IMR-90 (cell line): ENCODE results near the gene RPS6KL1. TPM values are rescaled to one million over a fixed set of nuclear protein-coding genes. Genes with fewer than 3 reads are reported as not detected.

Experiments used
- ATAC-seq: fragments of 200-7000 bp; cut with Tn5 transposase; 2 replicates; pipeline ENCODE4 v1.9.1; 2020; ENCODE audit warnings: low read depth, mild to moderate bottlenecking, moderate library complexity
- BruUV-seq: library from RNA; stranded (reverse); fragments of 400-500 nt; replicated peaks from 2 replicates; lab custom pipeline; 2021; lab: Mats Ljungman, UMichigan
- CTCF ChIA-PET: fragments of 300-600 bp; formaldehyde crosslinking; extraction: SDS; loops from one replicate; lab custom pipeline; 2021; ENCODE audit warnings: antibody characterized with exemption; lab: Yijun Ruan, JAX
- POLR2A ChIA-PET: fragments of 300-600 bp; sonication (Branson Sonifier 250); formaldehyde crosslinking; loops from one replicate; lab custom pipeline; 2022; ENCODE audit warnings: antibody characterized with exemption; ENCODE audit not compliant: unreplicated experiment; lab: Charles Lee
- DNase-seq: peaks from one replicate; pipeline ENCODE4 v3.0.0; 2013
- H2AFZ ChIP-seq: replicated peaks from 2 replicates; pipeline ENCODE3; 2013; ENCODE audit warnings: low read length, mild to moderate bottlenecking; ENCODE audit not compliant: poor library complexity
- H2AK5ac ChIP-seq: 2 replicates; pipeline ENCODE4 v1.6.1; 2013; ENCODE audit warnings: low read depth, low read length, inconsistent platforms
- H2AK9ac ChIP-seq: replicated peaks from 2 replicates; pipeline ENCODE3; 2013; ENCODE audit warnings: mild to moderate bottlenecking, low read depth, low read length, moderate library complexity; ENCODE audit not compliant: poor library complexity
- H2BK120ac ChIP-seq: 2 replicates; pipeline ENCODE4 v1.6.1; 2013; ENCODE audit warnings: low read depth, low read length, inconsistent platforms
- H2BK15ac ChIP-seq: 3 replicates; pipeline ENCODE4 v1.6.1; 2013; ENCODE audit warnings: low read depth, low read length, inconsistent platforms
- H2BK20ac ChIP-seq: 2 replicates; pipeline ENCODE4 v1.6.1; 2013; ENCODE audit warnings: low read depth, mild to moderate bottlenecking, inconsistent platforms, low read length, moderate library complexity
- H2BK5ac ChIP-seq: 2 replicates; pipeline ENCODE4 v1.6.1; 2013; ENCODE audit warnings: mild to moderate bottlenecking, low read depth, low read length, inconsistent platforms; ENCODE audit not compliant: poor library complexity, severe bottlenecking
- H3K14ac ChIP-seq: replicated peaks from 2 replicates; pipeline ENCODE4 v1.6.1; 2013; ENCODE audit warnings: low read depth, low read length, inconsistent platforms
- H3K18ac ChIP-seq: 2 replicates; pipeline ENCODE4 v1.6.1; 2013; ENCODE audit warnings: low read depth, low read length, control low read depth
- H3K23ac ChIP-seq: 2 replicates; pipeline ENCODE4 v1.6.1; 2013; ENCODE audit warnings: low read depth, low read length, inconsistent platforms
- H3K27ac ChIP-seq: 2 replicates; pipeline ENCODE4 v1.5.1; 2013; ENCODE audit warnings: mild to moderate bottlenecking, control low read depth, low read length; ENCODE audit not compliant: insufficient read depth
- H3K27me3 ChIP-seq: 2 replicates; pipeline ENCODE4 v1.6.1; 2013; ENCODE audit warnings: low read length; ENCODE audit not compliant: control insufficient read depth, insufficient read depth
- H3K36me3 ChIP-seq: 2 replicates; pipeline ENCODE4 v1.6.1; 2013; ENCODE audit warnings: low read length, mixed read lengths; ENCODE audit not compliant: control insufficient read depth, insufficient read depth
- H3K4ac ChIP-seq: 2 replicates; pipeline ENCODE4 v1.6.1; 2013; ENCODE audit warnings: low read depth, low read length, inconsistent platforms
- H3K4me1 ChIP-seq: 2 replicates; pipeline ENCODE4 v1.6.1; 2013; ENCODE audit warnings: low read length, mixed read lengths; ENCODE audit not compliant: control insufficient read depth, insufficient read depth
- H3K4me2 ChIP-seq: 2 replicates; pipeline ENCODE4 v1.6.1; 2013; ENCODE audit warnings: low read depth, mild to moderate bottlenecking, control low read depth, low read length, moderate library complexity
- H3K4me3 ChIP-seq: 2 replicates; pipeline ENCODE4 v1.5.1; 2013; ENCODE audit warnings: low read depth, mild to moderate bottlenecking, control low read depth, low read length, moderate library complexity; ENCODE audit not compliant: insufficient read depth
- H3K56ac ChIP-seq: 2 replicates; pipeline ENCODE4 v1.6.1; 2013; ENCODE audit warnings: low read length, inconsistent platforms; ENCODE audit not compliant: insufficient read depth; ENCODE audit errors: extremely low read depth
- H3K79me1 ChIP-seq, 2 experiments: 2 replicates each; pipeline ENCODE4 v1.6.1; 2013; ENCODE audit warnings: low read length in 2 of 2, inconsistent platforms in 1 of 2, low read depth in 1 of 2
- H3K9ac ChIP-seq: 2 replicates; pipeline ENCODE4 v1.6.1; 2013; ENCODE audit warnings: low read depth, low read length, control low read depth
- H3K9me1 ChIP-seq: 2 replicates; pipeline ENCODE4 v1.6.1; 2013; ENCODE audit warnings: low read length, inconsistent platforms; ENCODE audit not compliant: insufficient read depth
- H3K9me3 ChIP-seq: 2 replicates; pipeline ENCODE4 v1.6.1; 2013; ENCODE audit warnings: low read length; ENCODE audit not compliant: control insufficient read depth, insufficient read depth
- H4K20me1 ChIP-seq: 2 replicates; pipeline ENCODE4 v1.6.1; 2013; ENCODE audit warnings: low read length, inconsistent platforms; ENCODE audit not compliant: insufficient read depth
- H4K5ac ChIP-seq: 2 replicates; pipeline ENCODE4 v1.6.1; 2013; ENCODE audit warnings: mild to moderate bottlenecking, low read depth, low read length, control low read depth
- H4K8ac ChIP-seq, 2 experiments: 2 replicates each; pipeline ENCODE4 v1.6.1; 2013; ENCODE audit warnings: low read depth in 2 of 2, low read length in 2 of 2, control low read depth in 1 of 2, inconsistent platforms in 1 of 2
- H4K91ac ChIP-seq: 2 replicates; pipeline ENCODE4 v1.6.1; 2013; ENCODE audit warnings: low read depth, low read length, inconsistent platforms; ENCODE audit not compliant: insufficient read depth
- BHLHE40 ChIP-seq: fragments of 150-350 bp; IDR thresholded peaks from 2 replicates; pipeline ENCODE4 v1.6.1; 2016; ENCODE audit warnings: mild to moderate bottlenecking, low read depth, low read length
- CEBPB ChIP-seq: IDR thresholded peaks from 2 replicates; pipeline ENCODE4 v1.6.1; 2012; ENCODE audit warnings: low read depth, low read length, improper control_type of control experiment
- CHD1 ChIP-seq: IDR thresholded peaks from 2 replicates; pipeline ENCODE4 v1.6.1; 2012; ENCODE audit warnings: low read depth, low read length, improper control_type of control experiment
- CTCF ChIP-seq: conservative IDR thresholded peaks from 2 replicates; pipeline ENCODE4 v1.5.1; 2012; ENCODE audit warnings: mild to moderate bottlenecking, low read depth, low read length, improper control_type of control experiment
- FOS ChIP-seq: fragments of 150-350 bp; IDR thresholded peaks from 2 replicates; pipeline ENCODE4 v1.6.1; 2016; ENCODE audit warnings: low read depth, low read length
- MAFK ChIP-seq: IDR thresholded peaks from 2 replicates; pipeline ENCODE4 v1.6.1; 2012; ENCODE audit warnings: low read depth, low read length, improper control_type of control experiment
- MAZ ChIP-seq: IDR thresholded peaks from 2 replicates; pipeline ENCODE4 v1.6.1; 2012; ENCODE audit warnings: low read depth, mild to moderate bottlenecking, low read length, improper control_type of control experiment, moderate library complexity, borderline replicate concordance
- MXI1 ChIP-seq: IDR thresholded peaks from 2 replicates; pipeline ENCODE4 v1.6.1; 2012; ENCODE audit warnings: low read depth, mild to moderate bottlenecking, low read length, moderate library complexity, borderline replicate concordance
- NFE2L2 ChIP-seq: fragments of 150-350 bp; IDR thresholded peaks from 2 replicates; pipeline ENCODE4 v1.6.1; 2016; ENCODE audit warnings: low read depth, mild to moderate bottlenecking, low read length
- POLR2A ChIP-seq: IDR thresholded peaks from 2 replicates; pipeline ENCODE4 v1.6.1; 2012; ENCODE audit warnings: mild to moderate bottlenecking, low read depth, low read length
- RAD21 ChIP-seq: IDR thresholded peaks from 2 replicates; pipeline ENCODE4 v1.6.1; 2012; ENCODE audit warnings: low read length, improper control_type of control experiment
- RCOR1 ChIP-seq: IDR thresholded peaks from 2 replicates; pipeline ENCODE4 v1.6.1; 2012; ENCODE audit warnings: mild to moderate bottlenecking, low read length, improper control_type of control experiment; ENCODE audit not compliant: insufficient replicate concordance
- RFX5 ChIP-seq: IDR thresholded peaks from 2 replicates; pipeline ENCODE4 v1.8.0; 2012; ENCODE audit warnings: low read depth, mild to moderate bottlenecking, low read length, moderate library complexity
- SMC3 ChIP-seq: fragments of 150-350 bp; IDR thresholded peaks from 2 replicates; pipeline ENCODE4 v1.6.1; 2016; ENCODE audit warnings: low read depth, mild to moderate bottlenecking, antibody characterized with exemption, low read length, moderate library complexity
- WGBS, 2 experiments: methylation state at CpG; one replicate each; pipeline versions ENCODE4 v1.1.5 to v1.1.7; 2013; ENCODE audit warnings: missing lambda C conversion rate in 2 of 2; ENCODE audit not compliant: insufficient read length in 1 of 2; ENCODE audit errors: extremely low coverage in 2 of 2; 5-methylcytosine and 5-hydroxymethylcytosine counted together
- dilution Hi-C: fragments of 300-500 bp; cut with HindIII; formaldehyde crosslinking; loops from one replicate; pipeline ENCODE4 v1.14.3; 2018; ENCODE audit warnings: low sequenced_read_pairs; ENCODE audit not compliant: unreplicated experiment
- in situ Hi-C: fragments of 300-500 bp; cut with MboI; formaldehyde crosslinking; loops from 3 replicates; pipeline ENCODE4 v1.14.3; 2019; ENCODE audit warnings: low sequenced_read_pairs, inconsistent platforms, mixed read lengths
- intact Hi-C: fragments of 100-400 bp; cut with micrococcal nuclease; formaldehyde crosslinking; loops from 2 replicates; pipeline ENCODE4 v1.10.0; 2022
- polyA plus RNA-seq, 3 experiments: library from polyadenylated mRNA; depleted of rRNA; stranded (reverse); fragments of >200 nt; gene quantifications; 2 replicates each; pipeline ENCODE4 v1.2.3, GENCODE V29; 2012; ENCODE audit warnings: low replicate concordance in 1 of 3
- total RNA-seq: library from RNA; depleted of rRNA; stranded (reverse); fragments of >200 nt; gene quantifications from 2 replicates; pipeline ENCODE4 v1.2.3, GENCODE V29; 2012
- TF ChIP-seq, protein P1 (sequence below): fragments of 150-350 bp; IDR thresholded peaks from 2 replicates; pipeline ENCODE4 v1.6.1; 2016; ENCODE audit warnings: low read depth, mild to moderate bottlenecking, low read length, moderate library complexity, borderline replicate concordance

RPS6KL1 gene
- total and polyA plus RNA-seq, 2 of the 4 experiments (the other 2 are of a cell fraction) = 0.72 to 1.7 TPM

- H3K4me3 ChIP-seq = no peak overlapping the region
- H3K9me1 ChIP-seq = no peaks in the 10 kb centered on the region
- ChIA-PET POLR2A (interaction anchor here (0.6 kb wide), 1 partner anchor 116 kb away, joined by 9 read pairs; no protein-coding TSS in a partner anchor), CTCF (interaction anchor here (1.1 kb wide), 1 partner anchor 9 kb away, joined by 3 read pairs; no protein-coding TSS in a partner anchor)
- H3K14ac ChIP-seq = no peak overlapping the region
- no peak overlapping the region for H3K27ac ChIP-seq
- BruUV-seq = no TSS peak
- H3K23ac ChIP-seq = no peak overlapping the region
- H2AFZ ChIP-seq = no peak overlapping the region
- DNase-seq (no peak), ATAC-seq (no peak)
- peaks cover 79% of the 10 kb centered on the region for H3K36me3 ChIP-seq
- dilution Hi-C loops (no loop called here), intact Hi-C loops (no loop called here), in situ Hi-C loops (no loop called here)
- WGBS, 2 experiments = no CpG with 5 or more reads among the region's 4 CpGs
- H4K8ac ChIP-seq = no peak overlapping the region
- TF ChIP-seq RFX5 = no peak
- TF ChIP-seq SMC3 = no peak
- TF ChIP-seq RAD21 = no peak
- no peak for TF ChIP-seq RCOR1
- no peak for TF ChIP-seq FOS
- TF ChIP-seq CHD1 = no peak
- no peak for TF ChIP-seq CEBPB
- no peak for TF ChIP-seq POLR2A
- no peak for TF ChIP-seq MAZ
- no peak for TF ChIP-seq MXI1
- TF ChIP-seq MAFK = no peak
- TF ChIP-seq BHLHE40 = no peak
- TF ChIP-seq CTCF = no peak
- no peak for TF ChIP-seq NFE2L2
- TF ChIP-seq, protein P1, sequence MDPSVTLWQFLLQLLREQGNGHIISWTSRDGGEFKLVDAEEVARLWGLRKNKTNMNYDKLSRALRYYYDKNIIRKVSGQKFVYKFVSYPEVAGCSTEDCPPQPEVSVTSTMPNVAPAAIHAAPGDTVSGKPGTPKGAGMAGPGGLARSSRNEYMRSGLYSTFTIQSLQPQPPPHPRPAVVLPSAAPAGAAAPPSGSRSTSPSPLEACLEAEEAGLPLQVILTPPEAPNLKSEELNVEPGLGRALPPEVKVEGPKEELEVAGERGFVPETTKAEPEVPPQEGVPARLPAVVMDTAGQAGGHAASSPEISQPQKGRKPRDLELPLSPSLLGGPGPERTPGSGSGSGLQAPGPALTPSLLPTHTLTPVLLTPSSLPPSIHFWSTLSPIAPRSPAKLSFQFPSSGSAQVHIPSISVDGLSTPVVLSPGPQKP = no peak
- no peak overlapping the region for H2BK120ac ChIP-seq
- peaks cover 31 to 33% of the 10 kb centered on the region in 2 experiments for H3K79me1 ChIP-seq
- no peak overlapping the region for H2BK5ac ChIP-seq
- no peaks in the 10 kb centered on the region for H3K4me1 ChIP-seq
- H4K91ac ChIP-seq = no peak overlapping the region
- H3K4ac ChIP-seq = no peak overlapping the region
- H2BK15ac ChIP-seq = no peak overlapping the region
- no peak overlapping the region for H2AK9ac ChIP-seq
- no peak overlapping the region for H3K56ac ChIP-seq
- H2BK20ac ChIP-seq = no peak overlapping the region
- H3K9ac ChIP-seq = no peak overlapping the region
- no peak overlapping the region for H3K18ac ChIP-seq
- no peak overlapping the region for H3K4me2 ChIP-seq
- H2AK5ac ChIP-seq = no peak overlapping the region
- H4K5ac ChIP-seq = no peak overlapping the region
- no peaks in the 10 kb centered on the region for H3K9me3 ChIP-seq
- no peaks in the 10 kb centered on the region for H3K27me3 ChIP-seq
- peaks cover 8% of the 10 kb centered on the region; the same call in 1 of the 2 replicates for H4K20me1 ChIP-seq
Observed at GRCh38 chr14:74897642-74898041, 25.4 kb downstream of the RPS6KL1 start.
